Aorta (tissue), 5 donors: ENCODE data around the gene FAM13A. TPM values are rescaled to one million over a fixed set of nuclear protein-coding genes. Genes with fewer than 3 reads are reported as not detected.
A peak's percentile ranks its signal among the peaks of the same experiment; 100 is the strongest.

ENCODE experiments used
- ATAC-seq: fragments of 200-7000 bp; cut with Tn5 transposase; one replicate; pipeline ENCODE4 v1.9.1; 2022; ENCODE audit warnings: moderate library complexity; ENCODE audit not compliant: low FRiP score
- DNase-seq, 2 donors: peaks; one replicate each; pipeline ENCODE4 v3.0.0-alpha.2; 2020
- H3K27ac ChIP-seq, 2 donors: one replicate each; pipeline ENCODE4 v1.5.1; 2013; ENCODE audit warnings: low read length in 2 of 2, mild to moderate bottlenecking in 2 of 2, moderate library complexity in 2 of 2, control low read depth in 1 of 2, inconsistent platforms in 1 of 2, low read depth in 1 of 2
- H3K27me3 ChIP-seq, 2 donors: one replicate each; pipeline ENCODE4 v1.6.1; 2013; ENCODE audit warnings: control low read depth in 1 of 2, low read length in 1 of 2, mild to moderate bottlenecking in 1 of 2, moderate library complexity in 1 of 2; ENCODE audit not compliant: insufficient read depth in 2 of 2, control insufficient read depth in 1 of 2
- H3K36me3 ChIP-seq, 2 donors: one replicate each; pipeline ENCODE4 v1.6.1; 2013; ENCODE audit warnings: control low read depth in 1 of 2, low read length in 1 of 2, mild to moderate bottlenecking in 1 of 2; ENCODE audit not compliant: insufficient read depth in 2 of 2, control insufficient read depth in 1 of 2
- H3K4me1 ChIP-seq, 2 donors: one replicate each; pipeline ENCODE4 v1.6.1; 2013; ENCODE audit warnings: low read length in 2 of 2, control low read depth in 1 of 2, mild to moderate bottlenecking in 1 of 2, moderate library complexity in 1 of 2; ENCODE audit not compliant: insufficient read depth in 2 of 2, control insufficient read depth in 1 of 2
- H3K4me3 ChIP-seq, 2 donors: one replicate each; pipeline ENCODE4 v1.5.1; 2013; ENCODE audit warnings: low read length in 2 of 2, control low read depth in 1 of 2, mild to moderate bottlenecking in 1 of 2
- H3K9me3 ChIP-seq: one replicate; pipeline ENCODE4 v1.6.1; 2013; ENCODE audit warnings: mild to moderate bottlenecking, low read length; ENCODE audit not compliant: control insufficient read depth
- WGBS, 2 donors: extraction: QIAGEN DNeasy Blood & Tissue Kit; methylation state at CpG; one replicate each; pipeline ENCODE4 v1.1.7; 2013; 5-methylcytosine and 5-hydroxymethylcytosine counted together
- intact Hi-C, 2 donors: fragments of 100-400 bp; cut with DNase I; formaldehyde crosslinking; loops; one replicate each; pipeline versions ENCODE4 v1.14.2 to v1.15.0; 2022
- polyA plus RNA-seq, 2 donors: library from polyadenylated mRNA; stranded (reverse); fragments of 200-250 nt; gene quantifications; one replicate each; pipeline ENCODE4 v1.2.3, GENCODE V29; 2013
- total RNA-seq, 2 donors: library from RNA; stranded (reverse); fragmentation: NEBNext Ultra II Directional; extraction: Animal tissue kit (Norgen Biotek cat#: 25700); gene quantifications; one replicate each; pipeline ENCODE4 v1.2.1, GENCODE V29; 2021
- donor health status: healthy with polysubstance abuse.
- donor health status: Bipolar disorder and iron deficiency.
- donor health status: DM: no; HTN: no; CAD: no.
- donor health status: DM: no; HTN: no; CAD: no.
- donor health status: DM: yes; HTN: yes; CAD: no.

Gene FAM13A
- total and polyA plus RNA-seq, 4 donors, result 9.0 to 60.3 (median 23.5) TPM

GRCh38 chr4:88702782-88703181, 354.2 kb downstream of the FAM13A start:
- ATAC-seq (no peak), DNase-seq (no peak)
- Histone ChIP-seq H3K36me3 (no peaks in the 10 kb centered on the region), H3K9me3 (no peaks in the 10 kb centered on the region), H3K27ac (peak overlapping the region in 1 of 2 donors; percentile 40), H3K4me1 (peaks cover 0 to 3% of the 10 kb centered on the region in 2 donors), H3K27me3 (no peaks in the 10 kb centered on the region), H3K4me3 (no peak overlapping the region)
- 51 to 57% methylated on average over 2 of the region's 2 CpGs for WGBS, 2 donors
- intact Hi-C loops, result no loop called here

- Histone ChIP-seq H3K4me3 (no peak overlapping the region), H3K9me3 (no peaks in the 10 kb centered on the region), H3K27ac (no peak overlapping the region), H3K27me3 (no peaks in the 10 kb centered on the region), H3K4me1 (no peaks in the 10 kb centered on the region), H3K36me3 (no peaks in the 10 kb centered on the region)
- 96 to 97% methylated on average over 7 of the region's 7 CpGs for WGBS, 2 donors
- ATAC-seq, result no peak
- intact Hi-C loops, result no loop called here
- no peak for DNase-seq
These were observed 358.5 kb downstream of the FAM13A start for GRCh38 chr4:88698519-88698918.

GRCh38 chr4:88697588-88698329, 359.2 kb downstream of the FAM13A start, which contains the start of gene NAP1L5:
TSS of gene NAP1L5 (minus strand) at chr4:88697829. CDS start at chr4:88697754, 75 bp downstream.
- Histone ChIP-seq H3K36me3 (no peaks in the 10 kb centered on the region), H3K27me3 (no peaks in the 10 kb centered on the region), H3K9me3 (no peaks in the 10 kb centered on the region), H3K4me1 (no peaks in the 10 kb centered on the region), H3K4me3 (peak within 1 kb of the TSS; percentile 53 to 66), H3K27ac (peak within 1 kb of the TSS in 1 of 2 donors; percentile 70)
- peak; percentile 91 for ATAC-seq
- WGBS, 2 donors, result 55 to 59% methylated on average over 40 of the region's 40 CpGs
- intact Hi-C loops, result no loop called here
- peak; percentile 78 to 88 for DNase-seq

- Histone ChIP-seq H3K4me1 (no peaks in the 10 kb centered on the region), H3K9me3 (no peaks in the 10 kb centered on the region), H3K4me3 (peak overlapping the region; percentile 53 to 66), H3K36me3 (no peaks in the 10 kb centered on the region), H3K27me3 (no peaks in the 10 kb centered on the region), H3K27ac (peak overlapping the region in 1 of 2 donors; percentile 70)
- 49 to 51% methylated on average over 18 of the region's 18 CpGs for WGBS, 2 donors
- peak; percentile 66 for ATAC-seq
- peak in 1 of 2 donors; percentile 49 for DNase-seq
- intact Hi-C loops, result no loop called here
These were observed 359.8 kb downstream of the FAM13A start for GRCh38 chr4:88697141-88697540.

- intact Hi-C loops, result no loop called here
- no peak overlapping the region for H3K4me3 ChIP-seq
- no peaks in the 10 kb centered on the region for H3K27me3 ChIP-seq
- no peaks in the 10 kb centered on the region for H3K9me3 ChIP-seq
- ATAC-seq, result peak; percentile 45
- no peaks in the 10 kb centered on the region for H3K4me1 ChIP-seq
- H3K27ac ChIP-seq, result no peak overlapping the region
- no peak for DNase-seq
- WGBS, 2 donors, result 44 to 48% methylated on average over 7 of the region's 7 CpGs
- H3K36me3 ChIP-seq, result no peaks in the 10 kb centered on the region
These were observed 360.4 kb downstream of the FAM13A start for GRCh38 chr4:88696630-88697029.

- Histone ChIP-seq H3K9me3 (no peaks in the 10 kb centered on the region), H3K4me3 (no peak overlapping the region), H3K27ac (no peak overlapping the region), H3K4me1 (no peaks in the 10 kb centered on the region), H3K36me3 (no peaks in the 10 kb centered on the region), H3K27me3 (no peaks in the 10 kb centered on the region)
- intact Hi-C loops, result no loop called here
- ATAC-seq (no peak), DNase-seq (peak in 1 of 2 donors; percentile 35)
- WGBS, 2 donors, result 56 to 61% methylated on average over 3 of the region's 3 CpGs
These were observed 363.2 kb downstream of the FAM13A start for GRCh38 chr4:88693792-88694191.

GRCh38 chr4:88690355-88690754, 366.6 kb downstream of the FAM13A start:
- Histone ChIP-seq H3K27ac (no peak overlapping the region), H3K36me3 (peaks cover 0 to 2% of the 10 kb centered on the region in 2 donors), H3K27me3 (no peaks in the 10 kb centered on the region), H3K4me3 (no peak overlapping the region), H3K9me3 (no peaks in the 10 kb centered on the region), H3K4me1 (no peaks in the 10 kb centered on the region)
- 96 to 97% methylated on average over 3 of the region's 3 CpGs for WGBS, 2 donors
- intact Hi-C loops, result no loop called here
- ATAC-seq (peak; percentile 89), DNase-seq (no peak)

- DNase-seq (no peak), ATAC-seq (no peak)
- Histone ChIP-seq H3K4me3 (no peak overlapping the region), H3K36me3 (peaks cover 2 to 9% of the 10 kb centered on the region in 2 donors), H3K27me3 (no peaks in the 10 kb centered on the region), H3K27ac (no peak overlapping the region), H3K9me3 (no peaks in the 10 kb centered on the region), H3K4me1 (no peaks in the 10 kb centered on the region)
- WGBS, 2 donors, result 95 to 96% methylated on average over 5 of the region's 5 CpGs
- intact Hi-C loops, result no loop called here
These were observed 375.8 kb downstream of the FAM13A start for GRCh38 chr4:88681209-88681608.
